Mucosa of stomach (tissue), 1 donor: ENCODE measurements around the gene PFN1.

ENCODE experiments used
- H3K27me3 ChIP-seq: one replicate; pipeline ENCODE4 v1.7.0; 2013; ENCODE audit warnings: mild to moderate bottlenecking, low read length; ENCODE audit not compliant: control insufficient read depth, insufficient read depth
- H3K36me3 ChIP-seq: one replicate; pipeline ENCODE4 v1.7.0; 2013; ENCODE audit warnings: low read length; ENCODE audit not compliant: control insufficient read depth, insufficient read depth
- H3K4me1 ChIP-seq: one replicate; pipeline ENCODE4 v1.7.0; 2013; ENCODE audit warnings: mild to moderate bottlenecking, low read length; ENCODE audit not compliant: control insufficient read depth, insufficient read depth
- H3K4me3 ChIP-seq: one replicate; pipeline ENCODE4 v1.7.0; 2013; ENCODE audit warnings: low read length
- H3K9ac ChIP-seq: one replicate; pipeline ENCODE4 v1.7.0; 2013; ENCODE audit warnings: mild to moderate bottlenecking, low read length, moderate library complexity
- H3K9me3 ChIP-seq: one replicate; pipeline ENCODE4 v1.7.0; 2013; ENCODE audit warnings: mild to moderate bottlenecking, low read length, moderate library complexity; ENCODE audit not compliant: control insufficient read depth
- donor health status: Pancreatic carcinoma.

PFN1 gene

DNA sequence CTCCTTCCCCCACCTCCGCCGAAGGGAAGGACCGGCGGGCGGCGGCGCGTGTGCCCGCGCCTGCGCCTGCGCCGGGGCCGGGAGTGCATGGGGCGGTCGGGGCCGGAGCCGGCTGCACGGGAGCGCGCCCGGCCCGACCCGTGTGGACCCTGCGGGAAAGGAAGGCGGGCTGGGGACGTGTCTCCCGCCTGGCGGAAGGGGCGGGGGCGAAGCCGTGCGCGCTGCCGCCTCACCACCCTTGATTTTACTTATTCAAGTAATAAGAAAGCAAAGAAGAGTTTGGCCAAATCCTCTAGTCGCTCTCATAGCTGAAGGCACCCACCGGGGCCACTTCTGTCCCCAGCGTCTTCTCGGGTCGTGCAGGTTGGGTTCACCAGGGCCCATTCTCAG, 596 bp upstream of the PFN1 start:
- no peaks in the 10 kb centered on the region for H3K9me3 ChIP-seq
- peaks cover 43% of the 10 kb centered on the region for H3K4me1 ChIP-seq
- H3K4me3 ChIP-seq = peak overlapping the region; percentile 83
- peak overlapping the region; percentile 83 for H3K9ac ChIP-seq
- no peaks in the 10 kb centered on the region for H3K27me3 ChIP-seq
- peaks cover 5% of the 10 kb centered on the region for H3K36me3 ChIP-seq

DNA sequence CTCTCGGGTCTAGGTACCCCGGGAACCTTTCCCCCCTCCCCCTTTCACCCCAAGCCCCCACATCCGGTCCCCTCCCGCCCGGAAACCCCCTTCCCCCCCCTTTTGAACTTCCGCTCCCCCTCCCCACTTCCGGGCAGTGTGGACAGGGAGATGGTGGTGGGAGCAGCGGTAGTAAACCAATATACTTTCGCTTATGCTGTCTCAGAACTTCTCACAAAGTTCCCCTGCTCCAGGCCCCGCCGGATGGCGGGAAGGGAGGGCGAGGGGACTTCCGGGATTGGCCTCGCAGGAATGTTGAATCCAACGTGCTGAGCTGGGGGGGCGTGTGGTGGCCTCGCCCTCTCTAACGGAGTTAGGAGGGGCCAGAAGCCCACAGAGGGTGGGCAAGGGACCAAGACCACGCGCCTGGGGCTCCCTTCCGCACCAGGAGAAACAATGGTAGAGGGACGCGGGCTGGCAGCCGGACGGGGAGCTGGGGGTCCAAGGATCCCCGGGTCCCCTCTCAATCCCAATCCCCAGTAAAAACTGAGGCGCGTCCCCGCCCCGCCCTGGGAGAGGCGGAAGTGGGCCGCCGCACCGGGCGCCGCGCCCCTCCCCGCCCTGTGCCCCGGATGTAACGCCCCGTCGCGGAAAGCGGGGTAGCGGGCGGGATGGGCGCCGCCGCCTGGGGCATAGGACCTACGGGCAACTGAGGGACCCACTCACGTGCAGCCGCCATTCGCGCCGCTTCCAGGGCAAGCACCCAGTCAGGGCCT, 742 bp downstream of the PFN1 start:
- H3K4me1 ChIP-seq = peaks cover 34% of the 10 kb centered on the region

DNA sequence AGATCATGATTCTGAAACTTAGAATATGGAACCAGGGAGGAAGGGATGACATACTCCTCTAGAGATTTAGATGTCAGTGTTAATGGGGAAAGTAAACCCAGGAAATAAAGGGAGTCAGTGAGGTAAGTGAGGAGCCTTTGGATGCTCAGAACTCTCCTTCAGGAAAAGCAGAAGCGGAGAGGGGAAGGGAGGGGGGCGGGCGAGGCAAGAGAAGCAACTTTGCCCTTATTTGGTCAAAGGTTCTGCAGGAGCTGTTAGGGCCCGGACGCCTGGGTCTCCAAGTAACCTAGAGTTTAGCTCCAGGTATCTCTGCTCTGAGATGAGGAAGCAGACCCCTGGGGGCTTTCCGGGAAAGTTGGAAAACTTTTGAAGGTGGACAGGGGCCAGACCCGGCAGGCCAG, 1.3 kb downstream of the PFN1 start:
- peaks cover 34% of the 10 kb centered on the region for H3K4me1 ChIP-seq
- peaks cover 5% of the 10 kb centered on the region for H3K36me3 ChIP-seq
- no peaks in the 10 kb centered on the region for H3K9me3 ChIP-seq
- no peaks in the 10 kb centered on the region for H3K27me3 ChIP-seq
- H3K9ac ChIP-seq = peak overlapping the region; percentile 99
- H3K4me3 ChIP-seq = peak overlapping the region; percentile 44

More for the DNA sequence above, 742 bp downstream of the PFN1 start:
- Histone ChIP-seq H3K4me3 (peak overlapping the region; percentile 84), H3K9ac (peak overlapping the region; percentile 99), H3K9me3 (no peaks in the 10 kb centered on the region), H3K27me3 (no peaks in the 10 kb centered on the region), H3K36me3 (peaks cover 5% of the 10 kb centered on the region)

DNA sequence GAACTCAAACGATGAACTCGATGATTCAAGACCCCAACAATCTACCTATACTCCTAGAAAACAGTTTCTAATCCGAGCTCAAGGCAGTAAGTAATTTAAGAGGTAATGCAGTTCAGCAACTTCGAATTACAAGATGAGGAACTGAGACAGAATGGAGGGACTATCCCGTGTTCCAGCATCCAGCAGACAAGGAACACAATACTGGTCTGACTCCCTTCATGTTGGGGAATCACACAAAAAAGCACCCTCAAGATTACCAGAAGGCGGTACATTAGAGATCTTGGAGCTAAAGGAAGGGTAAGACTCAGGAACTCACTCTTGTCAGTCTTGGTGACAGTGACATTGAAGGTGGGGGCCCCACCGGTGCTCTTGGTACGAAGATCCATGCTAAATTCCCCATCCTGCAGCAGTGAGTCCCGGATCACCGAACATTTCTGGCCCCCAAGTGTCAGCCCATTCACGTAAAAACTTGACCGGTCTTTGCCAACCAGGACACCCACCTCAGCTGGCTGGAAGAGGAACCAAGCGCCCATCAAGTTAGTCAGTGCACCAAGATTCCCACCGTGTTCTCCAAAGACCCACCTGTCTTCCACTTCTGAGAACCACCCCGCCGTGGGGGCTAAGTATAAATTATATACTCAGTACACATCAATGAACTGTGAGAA, 1.9 kb downstream of the PFN1 start:
- Histone ChIP-seq H3K9me3 (no peaks in the 10 kb centered on the region), H3K9ac (peak overlapping the region; percentile 99), H3K27me3 (no peaks in the 10 kb centered on the region), H3K4me1 (peaks cover 37% of the 10 kb centered on the region), H3K36me3 (peaks cover 5% of the 10 kb centered on the region), H3K4me3 (peak overlapping the region; percentile 44)

DNA sequence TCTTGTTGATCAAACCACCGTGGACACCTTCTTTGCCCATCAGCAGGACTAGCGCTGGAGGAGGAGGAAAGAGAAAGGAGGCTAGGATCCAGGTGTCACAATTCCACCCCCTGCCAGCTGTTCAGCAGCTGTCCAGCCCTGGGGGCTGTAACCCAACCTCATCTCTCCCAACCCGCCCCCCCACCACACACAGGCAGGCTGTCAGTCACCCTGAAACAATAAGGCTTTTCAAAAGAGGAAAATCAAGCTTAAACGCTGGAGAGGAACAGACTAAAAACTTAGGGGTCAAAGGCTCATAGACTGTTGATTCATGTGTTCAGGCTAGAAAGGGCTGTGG, 2.4 kb downstream of the PFN1 start:
- Histone ChIP-seq H3K9me3 (no peaks in the 10 kb centered on the region), H3K4me1 (peaks cover 42% of the 10 kb centered on the region), H3K4me3 (peak overlapping the region; percentile 44), H3K9ac (peak overlapping the region; percentile 99), H3K27me3 (no peaks in the 10 kb centered on the region), H3K36me3 (peaks cover 5% of the 10 kb centered on the region)

DNA sequence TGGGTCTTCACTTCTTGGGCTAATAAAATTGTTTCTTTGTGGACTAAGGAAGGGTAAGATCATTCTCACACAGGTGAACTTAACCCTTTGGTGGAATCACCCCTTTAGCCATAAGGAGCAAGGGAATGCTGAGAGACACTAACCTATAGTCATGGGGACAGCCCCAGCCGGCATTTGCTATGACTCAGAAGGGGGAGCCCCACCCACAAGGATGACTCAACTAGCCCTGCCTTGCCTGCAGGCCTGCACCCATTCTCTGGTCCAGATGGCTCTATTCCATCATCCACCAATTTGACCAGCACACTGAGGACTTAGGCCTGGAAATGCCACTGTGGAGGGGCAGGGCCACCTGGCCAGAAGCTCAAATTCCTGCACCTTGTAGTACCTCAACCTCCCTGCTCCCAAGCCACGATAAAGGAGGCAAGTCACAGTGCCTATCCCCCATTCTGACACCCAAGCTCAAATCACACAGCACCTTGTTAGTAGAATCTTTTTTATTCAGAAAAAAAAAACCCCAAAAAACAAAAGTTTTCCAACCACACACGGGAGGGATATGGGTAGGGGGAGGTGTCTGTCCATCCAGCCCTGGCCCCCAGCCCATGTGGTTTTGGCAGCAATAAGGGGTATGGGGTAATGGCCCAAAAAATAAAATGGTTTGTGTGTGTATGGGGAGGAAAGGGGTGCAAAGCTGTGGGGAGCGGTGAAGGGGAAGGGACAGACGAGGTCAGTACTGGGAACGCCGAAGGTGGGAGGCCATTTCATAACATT, 3.0 kb downstream of the PFN1 start:
- Histone ChIP-seq H3K9ac (peak overlapping the region; percentile 42), H3K36me3 (peaks cover 5% of the 10 kb centered on the region)

DNA sequence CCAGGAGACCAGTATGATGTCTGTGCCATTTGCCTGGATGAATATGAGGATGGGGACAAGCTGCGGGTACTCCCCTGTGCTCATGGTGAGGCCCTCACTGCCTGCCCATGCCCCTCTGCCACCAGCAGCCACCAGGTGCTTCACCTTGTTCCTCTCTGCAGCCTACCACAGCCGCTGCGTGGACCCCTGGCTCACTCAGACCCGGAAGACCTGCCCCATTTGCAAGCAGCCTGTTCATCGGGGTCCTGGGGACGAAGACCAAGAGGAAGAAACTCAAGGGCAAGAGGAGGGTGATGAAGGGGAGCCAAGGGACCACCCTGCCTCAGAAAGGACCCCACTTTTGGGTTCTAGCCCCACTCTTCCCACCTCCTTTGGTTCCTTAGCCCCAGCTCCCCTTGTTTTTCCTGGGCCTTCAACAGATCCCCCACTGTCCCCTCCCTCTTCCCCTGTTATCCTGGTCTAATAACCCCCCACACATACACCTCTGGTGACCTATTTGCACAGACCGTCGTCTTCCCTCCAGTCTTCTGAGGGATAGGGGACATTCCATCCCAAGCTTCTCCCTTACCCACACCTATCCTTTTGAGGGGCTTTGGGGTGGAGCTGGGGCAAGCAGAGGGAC, 3.7 kb downstream of the PFN1 start:
- Histone ChIP-seq H3K27me3 (no peaks in the 10 kb centered on the region), H3K9me3 (no peaks in the 10 kb centered on the region), H3K4me3 (peak overlapping the region; percentile 21), H3K9ac (peak overlapping the region; percentile 42), H3K36me3 (peaks cover 5% of the 10 kb centered on the region), H3K4me1 (peaks cover 41% of the 10 kb centered on the region)

More for the DNA sequence above, 3.0 kb downstream of the PFN1 start:
- H3K9me3 ChIP-seq = no peaks in the 10 kb centered on the region
- H3K4me1 ChIP-seq = peaks cover 43% of the 10 kb centered on the region
- no peaks in the 10 kb centered on the region for H3K27me3 ChIP-seq
- peak overlapping the region; percentile 21 for H3K4me3 ChIP-seq

DNA sequence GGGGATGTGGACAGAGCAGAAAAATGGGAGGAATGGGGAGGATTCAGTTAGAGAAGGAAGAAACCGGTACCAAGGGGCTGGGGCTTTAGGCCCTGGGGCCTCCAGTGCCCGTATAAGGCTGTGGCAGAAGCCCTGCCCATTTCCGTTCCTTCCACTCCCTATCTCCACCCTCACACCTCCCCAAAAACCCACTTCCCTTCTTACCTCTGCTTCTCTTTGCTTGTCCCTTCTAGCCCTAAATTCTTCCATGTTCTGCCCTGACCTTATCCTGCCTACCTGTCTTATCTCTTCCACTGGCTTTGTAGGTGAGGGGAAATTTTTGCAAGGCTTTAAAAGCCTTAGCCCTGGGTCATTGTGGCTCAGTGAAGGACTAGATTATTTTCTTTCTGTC, 4.2 kb downstream of the PFN1 start:
- Histone ChIP-seq H3K4me1 (peaks cover 42% of the 10 kb centered on the region), H3K36me3 (peaks cover 5% of the 10 kb centered on the region), H3K27me3 (no peaks in the 10 kb centered on the region), H3K9me3 (no peaks in the 10 kb centered on the region), H3K4me3 (no peak overlapping the region), H3K9ac (peak overlapping the region; percentile 42)

DNA sequence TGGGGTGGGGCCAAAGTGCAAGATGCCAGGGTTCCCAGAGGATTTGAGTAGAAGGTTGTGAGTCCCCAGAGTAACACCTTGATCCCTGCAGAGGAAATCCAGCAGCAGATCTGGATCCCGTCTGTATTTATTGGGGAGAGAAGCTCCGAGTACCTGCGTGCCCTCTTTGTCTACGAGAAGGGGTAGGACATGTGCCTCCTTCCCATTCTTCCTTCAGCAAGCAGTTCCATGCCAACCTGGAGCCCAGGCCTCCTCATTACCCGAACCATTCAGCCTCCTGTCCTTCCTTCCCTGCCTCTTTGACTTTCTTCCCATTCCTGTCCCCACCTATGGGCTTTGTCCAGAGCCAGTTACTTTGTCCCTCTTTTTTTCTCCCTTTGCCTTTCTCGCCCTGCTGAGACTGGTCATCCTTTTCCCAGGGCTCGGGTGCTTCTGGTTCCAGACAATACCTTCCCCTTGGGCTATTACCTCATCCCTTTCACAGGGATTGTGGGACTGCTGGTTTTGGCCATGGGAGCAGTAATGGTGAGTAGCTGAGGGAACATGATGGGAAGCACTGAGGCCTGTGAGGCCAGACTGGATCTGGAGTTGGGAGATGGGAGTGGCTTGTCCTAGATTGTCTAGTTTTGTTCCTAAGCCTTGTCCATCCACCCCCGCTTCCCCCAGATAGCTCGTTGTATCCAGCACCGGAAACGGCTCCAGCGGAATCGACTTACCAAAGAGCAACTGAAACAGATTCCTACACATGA, 5.4 kb downstream of the PFN1 start:
- Histone ChIP-seq H3K9me3 (no peaks in the 10 kb centered on the region), H3K27me3 (no peaks in the 10 kb centered on the region), H3K9ac (no peak overlapping the region), H3K36me3 (peaks cover 5% of the 10 kb centered on the region), H3K4me3 (no peak overlapping the region), H3K4me1 (peaks cover 54% of the 10 kb centered on the region)

DNA sequence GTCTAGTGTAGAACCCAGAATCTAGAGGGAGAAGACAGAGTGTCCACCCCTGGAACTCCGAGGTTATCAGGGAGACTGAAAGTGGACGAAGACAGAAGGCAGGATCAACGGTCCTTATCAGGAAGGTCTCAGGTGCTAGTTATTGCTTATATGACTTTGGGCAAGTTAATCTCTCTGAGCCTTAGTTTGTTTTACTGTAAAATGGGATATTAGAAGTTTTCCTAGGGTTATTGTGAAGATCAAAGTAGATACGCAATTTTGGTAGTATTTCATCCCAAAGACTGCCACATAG, 7.1 kb downstream of the PFN1 start:
- H3K27me3 ChIP-seq = no peaks in the 10 kb centered on the region
- H3K4me3 ChIP-seq = peak overlapping the region; percentile 70
- H3K9me3 ChIP-seq = no peaks in the 10 kb centered on the region
- H3K36me3 ChIP-seq = peaks cover 9% of the 10 kb centered on the region
- peaks cover 50% of the 10 kb centered on the region for H3K4me1 ChIP-seq
- H3K9ac ChIP-seq = peak overlapping the region; percentile 93

DNA sequence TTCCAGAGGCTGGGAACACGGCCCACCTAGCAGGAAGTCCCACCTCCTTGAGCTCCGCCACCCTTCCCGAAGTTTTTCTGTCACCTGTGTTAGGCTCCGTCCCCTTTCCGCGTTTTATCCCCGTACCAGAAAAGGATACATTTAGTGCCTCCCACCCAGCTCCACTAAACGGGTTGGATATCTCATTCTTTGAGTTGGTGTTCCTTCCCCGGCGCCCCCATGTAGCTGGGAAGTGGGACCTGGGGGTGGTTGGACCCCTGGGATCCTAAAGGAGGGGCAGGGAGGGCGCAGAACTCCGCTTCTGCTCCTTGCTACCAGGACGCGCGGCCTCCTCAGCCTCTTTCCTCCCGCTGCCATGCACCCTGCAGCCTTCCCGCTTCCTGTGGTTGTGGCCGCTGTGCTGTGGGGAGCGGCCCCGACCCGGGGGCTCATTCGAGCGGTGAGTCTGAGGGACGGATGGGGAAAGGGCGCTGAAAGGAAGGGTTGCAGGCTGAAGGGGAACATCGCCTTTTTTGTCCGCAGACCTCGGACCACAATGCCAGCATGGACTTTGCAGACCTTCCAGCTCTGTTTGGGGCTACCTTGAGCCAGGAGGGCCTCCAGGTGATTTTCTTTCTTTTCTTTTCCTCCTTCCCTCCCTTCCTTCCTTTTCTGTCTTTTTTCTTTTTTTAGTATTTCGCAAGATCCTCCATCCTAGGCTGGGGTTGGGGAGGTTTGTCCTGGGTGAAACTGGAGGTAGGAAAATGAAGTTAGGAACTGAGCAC, 7.6 kb downstream of the PFN1 start:
- Histone ChIP-seq H3K9me3 (no peaks in the 10 kb centered on the region), H3K27me3 (no peaks in the 10 kb centered on the region), H3K36me3 (peaks cover 9% of the 10 kb centered on the region), H3K9ac (peak overlapping the region; percentile 93), H3K4me3 (peak overlapping the region; percentile 70), H3K4me1 (peaks cover 46% of the 10 kb centered on the region)
